GM19452 (cell line): ENCODE measurements around the gene MLLT6.

Experiments
- ATAC-seq: cut with Tn5 transposase; IDR thresholded peaks from one replicate; pipeline ENCODE4 v1.9.1; 2021; ENCODE audit not compliant: unreplicated experiment

Gene MLLT6

GRCh38 chr17:38704606-38705522 lies at the start of gene MLLT6:
Gene MLLT6 (plus strand): TSS chr17:38705273. CDS start chr17:38705633, 360 bp downstream.
- ATAC-seq, result no peak

- no peak for ATAC-seq
These were observed 47.9 kb upstream of the MLLT6 start for GRCh38 chr17:38656959-38657823.

GRCh38 chr17:38657824-38658740 lies 47.0 kb upstream of the MLLT6 start:
- no peak for ATAC-seq

- ATAC-seq, result no peak
These were observed 46.2 kb upstream of the MLLT6 start for GRCh38 chr17:38658741-38659345.

GRCh38 chr17:38659415-38659814 lies 45.7 kb upstream of the MLLT6 start:
- no peak for ATAC-seq

- ATAC-seq, result no peak
These were observed 44.7 kb upstream of the MLLT6 start for GRCh38 chr17:38660097-38661025.

GRCh38 chr17:38663125-38663751 lies 41.8 kb upstream of the MLLT6 start:
- ATAC-seq, result no peak

- ATAC-seq, result no peak
These were observed 41.0 kb upstream of the MLLT6 start for GRCh38 chr17:38663964-38664644.

- no peak for ATAC-seq
These were observed 37.8 kb upstream of the MLLT6 start for GRCh38 chr17:38667099-38667786.

- ATAC-seq, result no peak
These were observed 37.3 kb upstream of the MLLT6 start for GRCh38 chr17:38667787-38668122.

GRCh38 chr17:38669520-38669919 lies 35.6 kb upstream of the MLLT6 start:
- ATAC-seq, result no peak

- no peak for ATAC-seq
These were observed 32.9 kb upstream of the MLLT6 start for GRCh38 chr17:38671939-38672720.

- no peak for ATAC-seq
These were observed 32.0 kb upstream of the MLLT6 start for GRCh38 chr17:38672788-38673706.

GRCh38 chr17:38673707-38674013 lies 31.4 kb upstream of the MLLT6 start:
- no peak for ATAC-seq

GRCh38 chr17:38674014-38674748 lies 30.9 kb upstream of the MLLT6 start:
- peak; percentile 8 for ATAC-seq
